ENCODE data around the gene BAIAP2. TPM values are rescaled to one million over a fixed set of nuclear protein-coding genes. Genes with fewer than 3 reads are reported as not detected.

BAIAP2 gene
- total and polyA plus RNA-seq, 12 donors = 3.1 to 33.4 (median 14.6) TPM

DNA sequence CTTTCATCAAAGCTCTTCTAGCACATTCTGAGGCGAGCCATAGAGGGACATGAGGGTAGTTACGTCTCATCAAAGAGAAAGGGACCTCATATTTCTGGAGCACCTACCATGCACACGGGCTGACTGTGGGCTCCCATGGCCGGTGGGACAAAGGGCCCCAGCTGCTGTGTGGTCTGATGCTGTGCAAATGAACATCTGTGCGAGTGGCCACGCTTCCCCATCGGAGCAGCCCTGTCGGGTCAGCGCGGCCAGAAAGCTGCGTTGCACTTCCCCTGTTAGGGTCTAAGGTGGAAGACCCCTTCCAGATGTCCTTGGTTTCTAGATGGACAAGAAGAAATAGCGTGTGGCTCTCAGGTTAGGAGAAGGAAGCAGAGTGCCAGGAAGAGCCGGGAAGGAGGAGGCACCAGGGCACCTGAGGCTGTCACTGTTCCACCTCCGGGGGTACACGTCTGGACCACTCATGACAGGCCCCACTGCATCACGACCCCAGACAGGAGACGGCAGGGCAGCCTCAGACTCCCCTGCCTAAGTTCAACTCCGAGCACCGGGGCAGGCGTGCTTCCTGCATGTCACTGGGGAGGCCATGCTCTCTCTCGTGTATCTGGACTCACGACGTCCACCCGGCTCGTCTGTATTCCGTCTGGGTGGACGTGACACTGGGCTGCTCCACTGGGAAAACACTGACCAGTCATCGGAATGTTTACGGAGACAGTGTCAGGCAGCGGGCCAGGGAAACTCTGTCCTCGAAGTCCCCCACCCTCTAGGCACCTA, 8.5 kb upstream of the BAIAP2 start:
- no peak for TF ChIP-seq POLR2A (IDR thresholded peaks at IDR 0.05)
- TF ChIP-seq, protein P1, sequence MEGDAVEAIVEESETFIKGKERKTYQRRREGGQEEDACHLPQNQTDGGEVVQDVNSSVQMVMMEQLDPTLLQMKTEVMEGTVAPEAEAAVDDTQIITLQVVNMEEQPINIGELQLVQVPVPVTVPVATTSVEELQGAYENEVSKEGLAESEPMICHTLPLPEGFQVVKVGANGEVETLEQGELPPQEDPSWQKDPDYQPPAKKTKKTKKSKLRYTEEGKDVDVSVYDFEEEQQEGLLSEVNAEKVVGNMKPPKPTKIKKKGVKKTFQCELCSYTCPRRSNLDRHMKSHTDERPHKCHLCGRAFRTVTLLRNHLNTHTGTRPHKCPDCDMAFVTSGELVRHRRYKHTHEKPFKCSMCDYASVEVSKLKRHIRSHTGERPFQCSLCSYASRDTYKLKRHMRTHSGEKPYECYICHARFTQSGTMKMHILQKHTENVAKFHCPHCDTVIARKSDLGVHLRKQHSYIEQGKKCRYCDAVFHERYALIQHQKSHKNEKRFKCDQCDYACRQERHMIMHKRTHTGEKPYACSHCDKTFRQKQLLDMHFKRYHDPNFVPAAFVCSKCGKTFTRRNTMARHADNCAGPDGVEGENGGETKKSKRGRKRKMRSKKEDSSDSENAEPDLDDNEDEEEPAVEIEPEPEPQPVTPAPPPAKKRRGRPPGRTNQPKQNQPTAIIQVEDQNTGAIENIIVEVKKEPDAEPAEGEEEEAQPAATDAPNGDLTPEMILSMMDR (IDR thresholded peaks at IDR 0.05) = no peak
- Histone ChIP-seq H3K4me1 (replicated peaks in 1 of 2) (peaks cover 0 to 1% of the 10 kb centered on the region in 2 donors), H3K27me3 (peaks cover 17% of the 10 kb centered on the region), H3K9me3 (replicated peaks in 1 of 3) (no peaks in the 10 kb centered on the region), H3K4me3 (no peak overlapping the region), H3K36me3 (replicated peaks in 1 of 2) (no peaks in the 10 kb centered on the region), H3K27ac (no peak overlapping the region)
- intact Hi-C loops (cut with DNase I) = no loop called here
- 52 to 62% (median 56%) methylated on average over 27 to 31 of the region's 31 CpGs for WGBS, 4 donors
- no peak for DNase-seq

DNA sequence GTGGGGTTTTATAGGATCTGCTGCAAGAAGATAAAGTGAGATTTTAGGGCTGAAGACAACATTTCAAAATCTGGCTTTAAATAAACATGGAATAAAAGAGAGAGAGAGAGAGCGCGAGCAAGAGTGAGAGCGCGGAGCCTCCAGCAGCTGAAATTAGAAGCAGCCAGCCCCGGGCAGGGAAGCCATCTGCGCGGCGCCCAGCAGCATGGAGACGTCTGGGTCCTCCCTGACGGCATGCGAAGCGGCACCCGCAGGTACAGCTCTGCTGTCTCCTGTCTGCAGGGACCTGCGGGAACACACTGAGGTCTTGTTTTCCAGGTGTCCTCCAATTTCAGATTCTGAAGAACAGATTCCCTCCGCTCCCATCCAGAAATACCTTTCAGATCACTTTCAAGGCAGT, 7.9 kb upstream of the BAIAP2 start:
- no peak overlapping the region for H3K27ac ChIP-seq
- TF ChIP-seq POLR2A (IDR thresholded peaks at IDR 0.05) = no peak
- H3K27me3 ChIP-seq = peaks cover 17% of the 10 kb centered on the region
- no peaks in the 10 kb centered on the region for H3K36me3 ChIP-seq (replicated peaks in 1 of 2)
- 66 to 76% (median 73%) methylated on average over 15 of the region's 15 CpGs for WGBS, 4 donors
- no peaks in the 10 kb centered on the region for H3K9me3 ChIP-seq (replicated peaks in 1 of 3)
- no peak overlapping the region for H3K4me3 ChIP-seq
- DNase-seq = no peak
- H3K4me1 ChIP-seq (replicated peaks in 1 of 2) = no peaks in the 10 kb centered on the region
- intact Hi-C loops (cut with DNase I) = no loop called here

DNA sequence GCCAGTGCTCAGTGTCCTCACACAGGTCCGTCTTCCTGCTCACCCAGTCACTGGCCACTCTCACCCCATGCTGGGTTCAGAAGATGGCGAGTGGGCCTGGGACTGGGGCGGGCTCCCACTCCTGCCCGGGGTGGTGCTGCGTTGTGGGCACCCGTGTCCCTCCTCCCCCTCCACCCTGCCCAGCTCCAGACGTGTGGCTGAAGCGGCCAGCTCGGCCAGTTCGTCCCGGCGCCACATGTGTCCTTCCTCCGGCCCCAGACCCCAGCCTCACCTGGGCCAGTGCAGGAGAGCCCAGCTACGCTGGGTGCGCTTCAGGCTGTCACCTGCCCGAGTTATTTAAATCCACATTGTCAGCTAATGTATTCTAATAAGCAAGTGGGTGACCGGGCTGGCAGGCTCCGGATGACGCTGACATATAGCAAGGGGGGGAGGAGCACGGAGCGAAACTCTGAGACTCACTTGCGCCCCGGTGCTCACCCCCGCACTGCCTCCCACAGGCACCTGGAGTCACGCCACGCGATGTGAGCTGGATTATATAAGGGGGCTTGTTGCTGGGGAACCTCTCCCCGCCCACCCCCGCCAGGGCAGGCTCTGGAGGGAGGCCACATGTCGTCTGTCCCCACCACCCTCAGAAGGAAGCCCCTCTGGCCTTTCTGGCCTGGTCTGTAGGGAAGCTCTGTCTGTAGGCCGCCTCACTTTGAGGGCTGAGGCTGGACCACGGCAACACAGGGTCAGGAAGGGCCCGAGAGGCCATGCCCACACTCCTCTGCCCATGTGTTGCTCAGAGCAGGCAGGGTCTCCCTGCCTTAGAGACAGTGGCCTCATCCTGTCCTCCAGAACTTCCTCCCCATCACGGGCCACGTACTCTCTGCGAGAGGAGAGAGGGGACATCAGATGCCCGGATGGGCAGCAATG, 7.1 kb upstream of the BAIAP2 start:
- DNase-seq = no peak
- no peak overlapping the region for H3K27ac ChIP-seq
- no peaks in the 10 kb centered on the region for H3K36me3 ChIP-seq (replicated peaks in 1 of 2)
- H3K4me3 ChIP-seq = no peak overlapping the region
- H3K4me1 ChIP-seq (replicated peaks in 1 of 2) = no peaks in the 10 kb centered on the region
- peaks cover 17% of the 10 kb centered on the region for H3K27me3 ChIP-seq
- WGBS, 4 donors = 51 to 75% (median 64%) methylated on average over 1 to 37 of the region's 37 CpGs
- no peak for TF ChIP-seq POLR2A (IDR thresholded peaks at IDR 0.05)
- TF ChIP-seq, protein P1 (IDR thresholded peaks at IDR 0.05) = no peak
- no peaks in the 10 kb centered on the region for H3K9me3 ChIP-seq (replicated peaks in 1 of 3)
- intact Hi-C loops (cut with DNase I) = no loop called here

DNA sequence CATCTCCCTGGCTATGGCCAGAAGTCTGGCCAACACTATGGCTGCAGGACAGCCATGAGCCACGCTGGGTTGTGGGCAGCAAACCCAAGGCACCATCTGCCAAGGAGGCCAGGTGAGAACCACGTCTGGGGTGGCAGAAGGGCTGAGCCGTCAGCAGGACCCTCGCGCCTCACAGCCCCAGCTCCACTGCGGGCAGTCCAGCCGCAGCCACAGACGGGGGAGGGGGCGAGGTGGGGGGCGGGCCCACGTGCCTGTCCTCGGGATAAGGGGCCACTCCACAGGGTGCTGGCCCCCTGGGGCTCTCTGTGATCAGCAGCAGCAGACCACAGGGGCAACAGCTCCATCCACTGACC, 6.5 kb upstream of the BAIAP2 start:
- no peaks in the 10 kb centered on the region for H3K36me3 ChIP-seq (replicated peaks in 1 of 2)
- peaks cover 0 to 4% of the 10 kb centered on the region in 2 donors for H3K4me1 ChIP-seq (replicated peaks in 1 of 2)
- no peak overlapping the region for H3K4me3 ChIP-seq
- H3K27ac ChIP-seq = no peak overlapping the region
- no peak for TF ChIP-seq POLR2A (IDR thresholded peaks at IDR 0.05)
- TF ChIP-seq, protein P1 (IDR thresholded peaks at IDR 0.05) = no peak
- no peak for DNase-seq
- H3K9me3 ChIP-seq (replicated peaks in 1 of 3) = no peaks in the 10 kb centered on the region
- WGBS, 4 donors = 7 to 33% (median 21%) methylated on average over 8 to 12 of the region's 12 CpGs; no CpG with 5 or more reads in 1 of the 4 donors
- intact Hi-C loops (cut with DNase I) = no loop called here
- H3K27me3 ChIP-seq = peaks cover 17% of the 10 kb centered on the region
